GM18526 (cell line): ENCODE data around the gene INPP5J.

Source experiments
- POLR2A ChIP-seq: IDR thresholded peaks from 3 replicates; pipeline ENCODE4 v1.6.1; 2011; ENCODE audit not compliant: insufficient read length; ENCODE audit errors: extremely low read depth

INPP5J gene

GRCh38 chr22:31087744-31088215, 35.0 kb upstream of the INPP5J start:
- no peak for TF ChIP-seq POLR2A

GRCh38 chr22:31088233-31088986, 34.4 kb upstream of the INPP5J start:
- TF ChIP-seq POLR2A: no peak

DNA sequence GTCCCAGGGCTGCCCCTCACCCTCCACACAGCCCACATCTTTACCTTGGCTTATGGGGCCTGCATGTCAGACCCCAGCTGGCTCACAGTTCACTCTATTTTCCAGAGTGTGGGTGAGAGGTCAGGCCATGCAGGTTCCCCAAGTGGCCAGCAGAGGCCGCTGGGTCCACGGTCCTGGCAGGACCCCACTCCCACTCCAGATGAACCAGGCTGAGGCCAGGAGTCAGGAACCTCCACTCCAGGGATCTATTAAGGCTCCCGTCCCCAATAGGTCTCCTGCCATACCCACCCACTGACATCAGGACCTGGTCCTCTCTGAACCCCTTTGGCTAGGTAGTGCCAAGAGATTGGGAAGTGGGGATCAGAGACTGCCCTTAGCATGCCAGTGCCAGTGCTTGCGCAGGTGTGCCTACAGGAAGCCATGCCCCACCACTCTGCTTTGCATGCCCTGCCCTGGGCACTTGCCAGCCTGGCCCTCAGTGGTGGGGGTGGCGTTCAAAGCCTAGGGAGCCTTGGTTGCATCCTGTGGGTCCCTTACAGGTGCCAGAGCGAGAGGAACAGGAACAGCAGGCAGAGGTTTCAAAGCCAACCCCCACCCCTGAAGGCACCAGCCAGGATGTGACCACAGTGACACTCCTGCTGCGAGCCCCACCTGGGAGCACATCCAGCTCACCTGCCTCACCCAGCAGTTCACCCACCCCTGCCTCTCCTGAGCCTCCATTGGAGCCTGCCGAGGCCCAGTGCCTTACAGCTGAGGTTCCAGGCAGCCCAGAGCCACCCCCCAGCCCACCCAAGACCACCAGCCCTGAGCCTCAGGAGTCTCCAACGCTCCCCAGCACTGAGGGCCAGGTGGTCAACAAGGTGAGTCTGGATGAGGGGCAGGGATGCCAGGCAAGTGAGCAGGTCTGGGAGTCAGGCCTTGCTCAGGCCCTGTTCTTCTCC, 33.3 kb upstream of the INPP5J start:
- no peak for TF ChIP-seq POLR2A

- no peak for TF ChIP-seq POLR2A
Measured at GRCh38 chr22:31090217-31091085, 32.3 kb upstream of the INPP5J start.

- TF ChIP-seq POLR2A: no peak
Measured at GRCh38 chr22:31091106-31091975, 31.4 kb upstream of the INPP5J start.

- no peak for TF ChIP-seq POLR2A
Measured at GRCh38 chr22:31092161-31092560, 30.6 kb upstream of the INPP5J start.

DNA sequence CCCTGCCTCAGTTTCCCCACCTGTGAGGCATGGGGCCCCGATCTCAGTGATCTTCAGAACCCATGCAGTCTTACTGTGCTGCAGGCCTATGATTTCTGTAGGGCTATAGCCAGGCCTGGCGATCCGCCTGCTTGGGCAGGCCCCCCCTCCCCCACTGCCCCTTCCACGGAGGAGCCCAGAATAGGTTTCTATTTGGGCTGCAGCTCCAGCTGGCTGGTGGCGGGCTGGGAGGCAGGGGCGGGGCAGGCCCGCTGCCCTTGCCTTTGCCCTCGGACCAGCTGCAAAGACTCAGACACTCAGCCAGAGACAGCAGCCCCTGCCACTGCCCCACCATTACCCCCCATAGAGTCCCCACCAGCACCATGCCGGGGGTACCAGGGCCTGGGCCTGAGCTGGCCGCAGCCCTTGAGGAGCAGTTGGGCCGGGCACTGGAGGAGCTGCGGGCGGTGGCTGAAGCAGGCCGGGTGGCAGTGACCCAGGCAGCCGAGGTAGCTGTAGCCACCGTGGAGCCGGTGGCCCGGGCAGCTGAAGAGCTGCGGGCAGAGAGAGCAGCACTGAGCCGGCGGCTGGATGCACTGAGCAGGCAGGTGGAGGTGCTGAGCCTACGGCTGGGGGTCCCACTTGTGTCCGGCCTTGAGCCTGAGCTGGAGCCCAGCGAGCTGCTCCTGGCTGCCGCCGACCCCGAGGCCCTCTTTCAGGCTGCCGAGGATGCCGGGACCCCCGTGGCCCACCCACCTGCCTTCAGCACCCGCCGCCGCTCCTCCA, 29.5 kb upstream of the INPP5J start:
- no peak for TF ChIP-seq POLR2A

GRCh38 chr22:31094021-31094551, 28.7 kb upstream of the INPP5J start:
- no peak for TF ChIP-seq POLR2A

DNA sequence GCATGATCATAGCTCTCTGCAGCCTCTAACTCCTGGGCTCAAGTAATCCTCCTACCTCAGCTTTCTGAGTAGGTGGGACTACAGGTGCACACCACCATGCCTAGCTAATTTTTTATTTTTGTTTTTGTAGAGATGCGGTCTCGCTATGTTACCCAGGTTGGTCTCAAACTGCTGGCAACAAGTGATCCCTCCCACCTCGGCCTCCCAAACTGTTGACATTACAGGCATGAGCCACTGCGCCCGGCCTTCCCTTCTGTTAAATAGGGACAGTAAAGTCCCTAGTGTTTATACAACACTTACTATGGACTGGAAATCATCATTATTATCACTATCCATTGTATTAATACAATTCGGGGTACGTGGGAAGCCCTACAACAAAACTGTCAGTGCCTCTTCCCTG, 28.0 kb upstream of the INPP5J start:
- TF ChIP-seq POLR2A: no peak

DNA sequence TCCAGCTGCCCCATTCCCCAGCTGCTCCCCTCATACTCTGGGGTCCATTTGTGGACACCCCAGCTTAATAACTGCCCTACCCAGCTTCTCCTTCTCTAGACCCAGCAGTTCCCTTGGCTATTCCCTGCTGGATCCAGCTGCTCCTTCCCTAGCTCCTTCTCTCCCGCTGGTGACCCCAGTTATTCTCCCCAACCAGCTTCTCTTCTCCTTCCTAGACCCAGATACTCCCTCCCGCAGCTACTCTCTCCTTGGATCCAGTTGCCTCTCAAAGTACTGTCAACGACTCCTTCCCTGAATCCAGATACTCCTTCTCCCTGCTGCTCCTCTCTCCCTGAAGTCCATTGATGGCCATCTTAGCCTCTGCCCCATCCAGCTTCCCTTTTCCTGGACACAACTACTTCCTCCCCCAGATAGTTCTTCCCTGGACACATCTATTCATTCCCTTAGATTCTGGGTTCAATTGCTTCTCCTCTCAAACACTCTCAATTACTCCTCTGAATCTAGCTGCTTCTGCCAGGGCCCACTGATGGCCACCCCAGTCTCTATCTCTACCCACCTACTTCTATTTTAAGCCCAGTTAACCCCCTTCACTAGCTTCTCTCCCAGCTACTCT, 27.0 kb upstream of the INPP5J start:
- no peak for TF ChIP-seq POLR2A

- TF ChIP-seq POLR2A: no peak
Measured at GRCh38 chr22:31096657-31097279, 26.0 kb upstream of the INPP5J start.

DNA sequence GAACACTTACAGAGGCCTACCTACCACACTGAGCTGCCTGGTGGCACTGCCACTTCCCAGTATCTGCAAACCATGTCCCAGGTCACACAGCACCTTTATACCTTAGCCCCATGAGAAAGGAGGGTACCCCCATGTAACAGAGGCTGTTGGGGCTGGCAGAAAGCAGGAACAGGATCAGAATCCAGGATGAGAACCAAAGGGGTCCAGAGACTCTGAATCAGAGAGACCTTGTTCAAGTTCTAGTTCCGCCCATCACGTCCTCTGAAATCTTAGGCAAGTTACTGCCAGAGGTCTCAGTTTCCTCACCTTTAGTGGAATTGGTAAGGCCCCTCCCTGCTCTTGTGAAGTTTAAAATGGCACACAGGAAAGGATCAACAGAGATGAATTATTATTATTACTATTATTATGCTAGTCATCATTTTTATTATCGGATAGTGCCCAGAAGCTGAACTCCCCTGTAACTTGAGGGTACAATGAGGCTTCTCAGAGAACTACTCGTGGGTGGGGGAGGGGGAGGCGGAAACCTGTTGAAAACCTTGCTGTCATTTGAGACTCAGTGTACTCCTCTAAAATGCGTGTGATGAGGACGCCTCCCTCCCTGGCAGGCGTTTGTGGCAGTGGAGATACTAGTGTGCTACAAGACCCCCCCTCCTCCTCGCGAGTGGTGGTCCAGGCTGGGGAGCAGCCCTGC, 24.7 kb upstream of the INPP5J start:
- TF ChIP-seq POLR2A: no peak
